ENCODE measurements around the gene PLEKHG7.

The PLEKHG7 gene

GRCh38 chr12:92753976-92754885, 51.4 kb downstream of the PLEKHG7 start:
- TF ChIP-seq ZNF274 (IDR thresholded peaks at IDR 0.05; ENCODE audit: low read depth, low read length): no peak

DNA sequence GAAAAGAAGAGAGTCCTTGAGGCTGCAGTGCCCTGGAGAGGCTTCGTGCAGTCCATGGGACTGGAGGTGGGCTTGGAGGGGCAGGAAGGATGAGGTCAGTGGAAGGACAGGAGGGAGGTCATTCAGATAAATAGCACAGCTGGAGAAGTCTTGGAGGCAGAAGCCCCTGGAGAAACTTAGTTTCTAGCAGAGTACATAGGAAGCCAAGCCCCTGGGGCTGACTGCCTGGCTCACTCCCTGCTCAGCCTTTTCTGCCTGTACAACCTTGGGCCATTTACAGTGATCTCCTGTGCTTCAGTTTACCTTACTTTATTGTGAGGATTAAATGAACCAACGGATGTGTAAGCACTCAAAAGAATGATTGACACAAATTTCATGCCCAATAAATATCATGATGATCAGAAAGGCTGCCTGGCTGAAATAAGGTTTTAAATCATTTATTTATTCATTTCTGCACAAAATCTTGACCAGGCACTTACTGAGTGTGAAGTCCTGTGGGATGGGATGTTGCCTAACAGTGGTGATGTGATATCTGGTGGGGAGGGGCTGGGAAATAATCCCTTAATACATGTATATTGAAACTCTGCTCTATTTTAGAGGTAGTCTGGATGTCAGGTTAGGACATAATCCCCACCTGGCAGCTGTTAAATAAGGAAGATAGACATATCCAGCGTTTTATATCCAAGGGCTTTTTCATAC, 54.3 kb downstream of the PLEKHG7 start:
- H3K4me3 ChIP-seq (ENCODE audit: low read length): no peak overlapping the region
- no peak for TF ChIP-seq ZNF274 (IDR thresholded peaks at IDR 0.05; ENCODE audit: low read depth, low read length)

More at GRCh38 chr12:92753976-92754885, 51.4 kb downstream of the PLEKHG7 start:
- H3K4me3 ChIP-seq (ENCODE audit: low read length): no peak overlapping the region

GRCh38 chr12:92757597-92758121, 54.9 kb downstream of the PLEKHG7 start:
- no peak overlapping the region for H3K4me3 ChIP-seq (ENCODE audit: low read length)
- TF ChIP-seq ZNF274 (IDR thresholded peaks at IDR 0.05; ENCODE audit: low read depth, low read length): no peak

GRCh38 chr12:92759634-92760268, 57.0 kb downstream of the PLEKHG7 start:
- H3K4me3 ChIP-seq (ENCODE audit: low read length): no peak overlapping the region
- no peak for TF ChIP-seq ZNF274 (IDR thresholded peaks at IDR 0.05; ENCODE audit: low read depth, low read length)

GRCh38 chr12:92762773-92763172, 60.0 kb downstream of the PLEKHG7 start:
- no peak overlapping the region for H3K4me3 ChIP-seq (ENCODE audit: low read length)
- no peak for TF ChIP-seq ZNF274 (IDR thresholded peaks at IDR 0.05; ENCODE audit: low read depth, low read length)

- no peak for TF ChIP-seq ZNF274 (IDR thresholded peaks at IDR 0.05; ENCODE audit: low read depth, low read length)
- H3K4me3 ChIP-seq (ENCODE audit: low read length): no peak overlapping the region
Observed at GRCh38 chr12:92764831-92765230, 62.0 kb downstream of the PLEKHG7 start.

DNA sequence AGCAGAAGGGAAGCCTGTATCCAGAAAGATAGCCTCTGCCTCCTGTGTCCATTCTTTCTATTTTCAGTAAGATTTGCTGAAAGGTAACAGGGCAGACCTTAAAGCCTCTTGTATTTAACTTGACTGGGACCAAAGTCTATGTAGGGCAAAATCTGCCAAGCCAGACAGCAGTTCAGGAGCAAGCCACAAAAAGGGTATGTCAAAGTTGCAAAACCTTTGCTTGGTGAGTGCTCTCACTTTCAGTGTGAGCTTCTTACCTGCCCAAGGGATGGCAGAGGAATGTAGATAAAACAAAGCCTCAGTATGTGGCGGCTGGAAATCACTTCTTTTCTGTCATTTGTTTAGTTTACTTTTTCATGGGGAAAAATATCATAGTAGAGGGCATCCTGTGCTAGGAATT, 63.1 kb downstream of the PLEKHG7 start:
- TF ChIP-seq ZNF274 (IDR thresholded peaks at IDR 0.05; ENCODE audit: low read depth, low read length): no peak
- H3K4me3 ChIP-seq (ENCODE audit: low read length): no peak overlapping the region

GRCh38 chr12:92769124-92769901, 66.5 kb downstream of the PLEKHG7 start:
- TF ChIP-seq ZNF274 (IDR thresholded peaks at IDR 0.05; ENCODE audit: low read depth, low read length): no peak
- peak overlapping the region; percentile 49; the same call in 1 of the 2 replicates for H3K4me3 ChIP-seq (ENCODE audit: low read length)

- no peak for TF ChIP-seq ZNF274 (IDR thresholded peaks at IDR 0.05; ENCODE audit: low read depth, low read length)
Observed at GRCh38 chr12:92771001-92771400, 68.2 kb downstream of the PLEKHG7 start.

GRCh38 chr12:92775416-92775815, 72.6 kb downstream of the PLEKHG7 start:
- H3K4me3 ChIP-seq (ENCODE audit: low read length): no peak overlapping the region
- no peak for TF ChIP-seq ZNF274 (IDR thresholded peaks at IDR 0.05; ENCODE audit: low read depth, low read length)

More at GRCh38 chr12:92771001-92771400, 68.2 kb downstream of the PLEKHG7 start:
- no peak overlapping the region for H3K4me3 ChIP-seq (ENCODE audit: low read length)

- no peak overlapping the region for H3K4me3 ChIP-seq (ENCODE audit: low read length)
- no peak for TF ChIP-seq ZNF274 (IDR thresholded peaks at IDR 0.05; ENCODE audit: low read depth, low read length)
Observed at GRCh38 chr12:92778525-92778924, 75.7 kb downstream of the PLEKHG7 start.

DNA sequence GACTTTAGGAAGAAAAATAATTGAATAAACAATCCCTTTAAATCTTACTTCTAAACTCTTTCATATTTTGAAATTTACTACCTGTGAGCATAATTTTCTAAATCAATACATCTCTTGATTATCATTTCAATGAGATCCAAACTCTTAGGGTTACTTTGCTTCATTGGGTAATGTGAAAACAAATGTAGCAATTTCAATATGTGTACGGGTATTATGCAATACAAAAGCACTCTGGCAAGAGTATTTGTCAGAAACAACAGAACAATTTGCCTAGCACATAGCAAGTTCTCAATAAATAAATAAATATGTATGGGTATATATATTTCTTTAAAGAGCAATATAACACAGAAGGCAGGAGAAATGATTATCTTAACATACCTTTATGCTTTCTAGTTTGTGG, 77.1 kb downstream of the PLEKHG7 start:
- no peak overlapping the region for H3K4me3 ChIP-seq (ENCODE audit: low read length)
- no peak for TF ChIP-seq ZNF274 (IDR thresholded peaks at IDR 0.05; ENCODE audit: low read depth, low read length)

- no peak for TF ChIP-seq ZNF274 (IDR thresholded peaks at IDR 0.05; ENCODE audit: low read depth, low read length)
- no peak overlapping the region for H3K4me3 ChIP-seq (ENCODE audit: low read length)
Observed at GRCh38 chr12:92784356-92784755, 81.6 kb downstream of the PLEKHG7 start.
